Prostate gland (tissue), 2 donors: ENCODE measurements around the gene ING2. TPM values are rescaled to one million over a fixed set of nuclear protein-coding genes. Genes with fewer than 3 reads are reported as not detected.

Experiments used
- DNase-seq: peaks from one replicate; pipeline ENCODE4 v3.0.0-alpha.2; 2019; ENCODE audit warnings: low spot score
- H3K27ac ChIP-seq, 2 donors: fragments of 200-600 bp; sonication (generic); 2 replicates each; pipeline ENCODE4 v1.5.1; 2017 to 2019
- H3K27me3 ChIP-seq: fragments of 200-600 bp; sonication (generic); replicated peaks from 2 replicates; pipeline ENCODE4 v1.5.1; 2019; ENCODE audit not compliant: insufficient read depth
- H3K36me3 ChIP-seq, 2 donors: fragments of 200-600 bp; sonication (generic); 1 replicate in 1 of 2; 2 replicates in 1 of 2; pipeline versions ENCODE4 v1.5.1 to v1.8.1; 2017 to 2019
- H3K4me1 ChIP-seq: fragments of 200-600 bp; sonication (generic); replicated peaks from 2 replicates; pipeline ENCODE4 v1.5.1; 2019
- H3K4me3 ChIP-seq, 2 donors: fragments of 200-600 bp; sonication (generic); 2 replicates each; pipeline ENCODE4 v1.5.1; 2017 to 2019
- H3K9me3 ChIP-seq: fragments of 200-600 bp; sonication (generic); 2 replicates; pipeline ENCODE4 v1.5.1; 2017
- CTCF ChIP-seq, 4 experiments: fragments of 200-600 bp in 2 of 4; fragments of 450-650 bp in 2 of 4; sonication (generic) in 2 of 4; IDR thresholded peaks; 1 replicate in 3 of 4; 2 replicates in 1 of 4; pipeline ENCODE4 v1.5.1; 2016 to 2019; ENCODE audit warnings: antibody characterized with exemption in 4 of 4, mild to moderate bottlenecking in 2 of 4, moderate library complexity in 2 of 4
- POLR2A ChIP-seq: fragments of 450-650 bp; IDR thresholded peaks from one replicate; pipeline ENCODE4 v1.6.1; 2016; ENCODE audit warnings: antibody characterized with exemption, mild to moderate bottlenecking
- POLR2AphosphoS5 ChIP-seq: sonication (generic); formaldehyde crosslinking; IDR thresholded peaks from one replicate; pipeline ENCODE4 v1.6.1; 2017; ENCODE audit warnings: antibody characterized with exemption
- WGBS: methylation state at CpG from one replicate; pipeline ENCODE4 v1.1.5; 2018; 5-methylcytosine and 5-hydroxymethylcytosine counted together
- intact Hi-C: fragments of 100-400 bp; cut with DNase I; formaldehyde crosslinking; loops from one replicate; pipeline ENCODE4 v1.14.2; 2022
- total RNA-seq, 2 donors: library from RNA; depleted of rRNA; stranded (reverse); fragments of >200 nt; gene quantifications; one replicate each; pipeline ENCODE4 v1.1.0, GENCODE V29; 2016

ING2 gene
- total RNA-seq, 2 donors from 2014 or later, result 23.1 to 34.6 TPM

- TF ChIP-seq CTCF (IDR thresholded peaks at IDR 0.05), result no peak
- TF ChIP-seq POLR2A, result no peak
- TF ChIP-seq POLR2AphosphoS5, result no peak
- DNase-seq, result no peak
- H3K36me3 ChIP-seq, result no peaks in the 10 kb centered on the region
- H3K4me3 ChIP-seq, result no peak overlapping the region
- H3K4me1 ChIP-seq, result no peaks in the 10 kb centered on the region
- no peaks in the 10 kb centered on the region for H3K27me3 ChIP-seq
- H3K9me3 ChIP-seq, result no peaks in the 10 kb centered on the region
- WGBS, result 96% methylated on average over 3 of the region's 3 CpGs
- intact Hi-C loops, result no loop called here
- no peak overlapping the region for H3K27ac ChIP-seq
Observed at GRCh38 chr4:183467246-183467645, 37.6 kb upstream of the ING2 start.

- 75% methylated on average over 7 of the region's 7 CpGs for WGBS
- no peak for TF ChIP-seq CTCF (IDR thresholded peaks at IDR 0.05)
- TF ChIP-seq POLR2A, result no peak
- no peak for TF ChIP-seq POLR2AphosphoS5
- intact Hi-C loops, result no loop called here
Observed at GRCh38 chr4:183468210-183469095, 36.4 kb upstream of the ING2 start.

GRCh38 chr4:183469285-183469684 lies 35.6 kb upstream of the ING2 start:
- Histone ChIP-seq H3K9me3 (no peaks in the 10 kb centered on the region), H3K4me3 (no peak overlapping the region), H3K27ac (no peak overlapping the region), H3K27me3 (no peaks in the 10 kb centered on the region), H3K36me3 (no peaks in the 10 kb centered on the region), H3K4me1 (no peaks in the 10 kb centered on the region)
- whole genome bisulfite sequencing, result 97% methylated on average over 1 of the region's 1 CpG
- TF ChIP-seq POLR2AphosphoS5 (no peak), POLR2A (no peak), CTCF (IDR thresholded peaks at IDR 0.05) (no peak)
- intact Hi-C loops, result no loop called here
- DNase-seq, result no peak

More at GRCh38 chr4:183468210-183469095, 36.4 kb upstream of the ING2 start:
- no peaks in the 10 kb centered on the region for H3K9me3 ChIP-seq
- H3K27me3 ChIP-seq, result no peaks in the 10 kb centered on the region
- no peak for DNase-seq
- H3K4me1 ChIP-seq, result no peaks in the 10 kb centered on the region
- H3K36me3 ChIP-seq, result no peaks in the 10 kb centered on the region
- H3K4me3 ChIP-seq, result no peak overlapping the region
- H3K27ac ChIP-seq, result no peak overlapping the region

- intact Hi-C loops, result loop anchor here (10.0 kb wide), 2 partner anchors 135 to 365 kb away; no protein-coding TSS in a partner anchor
- WGBS, result 55% methylated on average over 2 of the region's 2 CpGs
- Histone ChIP-seq H3K27ac (no peak overlapping the region), H3K4me1 (no peaks in the 10 kb centered on the region), H3K4me3 (no peak overlapping the region), H3K9me3 (no peaks in the 10 kb centered on the region), H3K27me3 (no peaks in the 10 kb centered on the region), H3K36me3 (no peaks in the 10 kb centered on the region)
- TF ChIP-seq POLR2AphosphoS5 (no peak), POLR2A (no peak), CTCF (IDR thresholded peaks at IDR 0.05) (no peak)
- DNase-seq, result no peak
Observed at GRCh38 chr4:183469936-183470335, 34.9 kb upstream of the ING2 start.

GRCh38 chr4:183470821-183471220 lies 34.0 kb upstream of the ING2 start:
- no peaks in the 10 kb centered on the region for H3K9me3 ChIP-seq
- no peaks in the 10 kb centered on the region for H3K27me3 ChIP-seq
- DNase-seq, result no peak
- 51% methylated on average over 4 of the region's 4 CpGs for WGBS
- no peaks in the 10 kb centered on the region for H3K36me3 ChIP-seq
- no peak for TF ChIP-seq CTCF (IDR thresholded peaks at IDR 0.05)
- TF ChIP-seq POLR2A, result no peak
- no peak for TF ChIP-seq POLR2AphosphoS5
- intact Hi-C loops, result loop anchor here (10.0 kb wide), 2 partner anchors 134 to 364 kb away; no protein-coding TSS in a partner anchor
- H3K4me3 ChIP-seq, result no peak overlapping the region
- H3K4me1 ChIP-seq, result no peaks in the 10 kb centered on the region
- H3K27ac ChIP-seq, result no peak overlapping the region
